ENCODE data around the gene TENT5C. TPM values are rescaled to one million over a fixed set of nuclear protein-coding genes. Genes with fewer than 3 reads are reported as not detected.

TENT5C gene
- total and polyA plus RNA-seq, 9 of the 15 experiments (the other 6 are each of a cell fraction or from before 2014, with no cell fraction given) = 1.8 to 7.7 (median 4.0) TPM

DNA sequence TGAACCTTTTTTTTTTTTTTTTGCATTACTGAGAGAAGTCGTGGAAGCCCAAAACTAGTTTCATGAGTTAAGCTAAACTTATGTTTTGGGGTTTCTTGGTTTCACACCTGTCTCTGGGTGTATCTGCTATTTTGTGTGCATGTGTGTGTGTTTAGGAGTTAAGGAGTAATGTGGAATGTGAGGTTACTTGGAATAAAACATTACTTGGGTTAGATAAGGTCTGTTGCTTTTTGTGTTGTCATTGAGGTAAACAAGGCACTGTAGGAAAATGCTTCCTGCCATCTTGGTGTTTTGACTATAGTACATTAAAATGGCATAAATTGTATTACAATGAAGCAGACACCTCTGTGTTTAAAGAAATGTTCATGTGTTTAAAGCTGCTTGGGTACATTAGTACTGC is 2.9 kb downstream of the TENT5C start (continued):
- TF ChIP-seq, protein P1, sequence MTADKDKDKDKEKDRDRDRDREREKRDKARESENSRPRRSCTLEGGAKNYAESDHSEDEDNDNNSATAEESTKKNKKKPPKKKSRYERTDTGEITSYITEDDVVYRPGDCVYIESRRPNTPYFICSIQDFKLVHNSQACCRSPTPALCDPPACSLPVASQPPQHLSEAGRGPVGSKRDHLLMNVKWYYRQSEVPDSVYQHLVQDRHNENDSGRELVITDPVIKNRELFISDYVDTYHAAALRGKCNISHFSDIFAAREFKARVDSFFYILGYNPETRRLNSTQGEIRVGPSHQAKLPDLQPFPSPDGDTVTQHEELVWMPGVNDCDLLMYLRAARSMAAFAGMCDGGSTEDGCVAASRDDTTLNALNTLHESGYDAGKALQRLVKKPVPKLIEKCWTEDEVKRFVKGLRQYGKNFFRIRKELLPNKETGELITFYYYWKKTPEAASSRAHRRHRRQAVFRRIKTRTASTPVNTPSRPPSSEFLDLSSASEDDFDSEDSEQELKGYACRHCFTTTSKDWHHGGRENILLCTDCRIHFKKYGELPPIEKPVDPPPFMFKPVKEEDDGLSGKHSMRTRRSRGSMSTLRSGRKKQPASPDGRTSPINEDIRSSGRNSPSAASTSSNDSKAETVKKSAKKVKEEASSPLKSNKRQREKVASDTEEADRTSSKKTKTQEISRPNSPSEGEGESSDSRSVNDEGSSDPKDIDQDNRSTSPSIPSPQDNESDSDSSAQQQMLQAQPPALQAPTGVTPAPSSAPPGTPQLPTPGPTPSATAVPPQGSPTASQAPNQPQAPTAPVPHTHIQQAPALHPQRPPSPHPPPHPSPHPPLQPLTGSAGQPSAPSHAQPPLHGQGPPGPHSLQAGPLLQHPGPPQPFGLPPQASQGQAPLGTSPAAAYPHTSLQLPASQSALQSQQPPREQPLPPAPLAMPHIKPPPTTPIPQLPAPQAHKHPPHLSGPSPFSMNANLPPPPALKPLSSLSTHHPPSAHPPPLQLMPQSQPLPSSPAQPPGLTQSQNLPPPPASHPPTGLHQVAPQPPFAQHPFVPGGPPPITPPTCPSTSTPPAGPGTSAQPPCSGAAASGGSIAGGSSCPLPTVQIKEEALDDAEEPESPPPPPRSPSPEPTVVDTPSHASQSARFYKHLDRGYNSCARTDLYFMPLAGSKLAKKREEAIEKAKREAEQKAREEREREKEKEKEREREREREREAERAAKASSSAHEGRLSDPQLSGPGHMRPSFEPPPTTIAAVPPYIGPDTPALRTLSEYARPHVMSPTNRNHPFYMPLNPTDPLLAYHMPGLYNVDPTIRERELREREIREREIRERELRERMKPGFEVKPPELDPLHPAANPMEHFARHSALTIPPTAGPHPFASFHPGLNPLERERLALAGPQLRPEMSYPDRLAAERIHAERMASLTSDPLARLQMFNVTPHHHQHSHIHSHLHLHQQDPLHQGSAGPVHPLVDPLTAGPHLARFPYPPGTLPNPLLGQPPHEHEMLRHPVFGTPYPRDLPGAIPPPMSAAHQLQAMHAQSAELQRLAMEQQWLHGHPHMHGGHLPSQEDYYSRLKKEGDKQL (CRISPR knock-in tag; IDR thresholded peaks at IDR 0.05; ENCODE audit: borderline replicate concordance) = no peak
- TF ChIP-seq TCF3 (CRISPR knock-in tag; IDR thresholded peaks at IDR 0.05) (no peak), DDX20 (tag; IDR thresholded peaks at IDR 0.05; ENCODE audit: low read depth) (no peak), EHMT2 (IDR thresholded peaks at IDR 0.05) (peak; percentile 67; the same call in 1 of the 2 replicates), ZNF143 (CRISPR knock-in tag; IDR thresholded peaks at IDR 0.05) (no peak), GABPB2 (CRISPR knock-in tag; conservative IDR thresholded peaks at IDR 0.05) (no peak), WHSC1 (IDR thresholded peaks at IDR 0.05; ENCODE audit: low read length) (no peak), TRIM25 (IDR thresholded peaks at IDR 0.05; ENCODE audit: borderline replicate concordance) (no peak), ESRRA (IDR thresholded peaks at IDR 0.05; ENCODE audit: borderline replicate concordance, low read depth) (no peak), XRCC4 (IDR thresholded peaks at IDR 0.05; ENCODE audit: extremely low read depth, insufficient read depth, insufficient read length) (no peak), EP400 (IDR thresholded peaks at IDR 0.05) (no peak), UBTF (IDR thresholded peaks at IDR 0.05; ENCODE audit: borderline replicate concordance in 1 of 2, low read depth in 2 of 2, low read length in 2 of 2) (no peak), FOXA3 (CRISPR knock-in tag; conservative IDR thresholded peaks at IDR 0.05 in 1 of 2, IDR thresholded peaks at IDR 0.05 in 1 of 2) (peak; percentile 27 to 42; a peak in 1 of 4 replicates), SMARCA4 (IDR thresholded peaks at IDR 0.05) (peak; percentile 47; the same call in 1 of the 2 replicates), ASH1L (IDR thresholded peaks at IDR 0.05; ENCODE audit: borderline replicate concordance, low read depth, partially characterized antibody) (no peak)
- TF ChIP-seq, protein P2, sequence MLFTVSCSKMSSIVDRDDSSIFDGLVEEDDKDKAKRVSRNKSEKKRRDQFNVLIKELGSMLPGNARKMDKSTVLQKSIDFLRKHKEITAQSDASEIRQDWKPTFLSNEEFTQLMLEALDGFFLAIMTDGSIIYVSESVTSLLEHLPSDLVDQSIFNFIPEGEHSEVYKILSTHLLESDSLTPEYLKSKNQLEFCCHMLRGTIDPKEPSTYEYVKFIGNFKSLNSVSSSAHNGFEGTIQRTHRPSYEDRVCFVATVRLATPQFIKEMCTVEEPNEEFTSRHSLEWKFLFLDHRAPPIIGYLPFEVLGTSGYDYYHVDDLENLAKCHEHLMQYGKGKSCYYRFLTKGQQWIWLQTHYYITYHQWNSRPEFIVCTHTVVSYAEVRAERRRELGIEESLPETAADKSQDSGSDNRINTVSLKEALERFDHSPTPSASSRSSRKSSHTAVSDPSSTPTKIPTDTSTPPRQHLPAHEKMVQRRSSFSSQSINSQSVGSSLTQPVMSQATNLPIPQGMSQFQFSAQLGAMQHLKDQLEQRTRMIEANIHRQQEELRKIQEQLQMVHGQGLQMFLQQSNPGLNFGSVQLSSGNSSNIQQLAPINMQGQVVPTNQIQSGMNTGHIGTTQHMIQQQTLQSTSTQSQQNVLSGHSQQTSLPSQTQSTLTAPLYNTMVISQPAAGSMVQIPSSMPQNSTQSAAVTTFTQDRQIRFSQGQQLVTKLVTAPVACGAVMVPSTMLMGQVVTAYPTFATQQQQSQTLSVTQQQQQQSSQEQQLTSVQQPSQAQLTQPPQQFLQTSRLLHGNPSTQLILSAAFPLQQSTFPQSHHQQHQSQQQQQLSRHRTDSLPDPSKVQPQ (CRISPR knock-in tag; IDR thresholded peaks at IDR 0.05; ENCODE audit: borderline replicate concordance) = no peak

Data from K562 (cell line).